Astrocyte (in vitro differentiated cells and primary cell): ENCODE data around the gene RGS9.

Source experiments
- EZH2 ChIP-seq: IDR thresholded peaks from 2 replicates; pipeline ENCODE4 v1.6.1; 2012; ENCODE audit warnings: mild to moderate bottlenecking, low read length, inconsistent platforms; ENCODE audit not compliant: insufficient read depth
- TF ChIP-seq, protein P1 (sequence below): IDR thresholded peaks from 2 replicates; pipeline ENCODE4 v1.5.1; 2011; ENCODE audit warnings: low read depth, mild to moderate bottlenecking, inconsistent platforms, low read length, moderate library complexity; ENCODE audit not compliant: insufficient read depth

DNA sequence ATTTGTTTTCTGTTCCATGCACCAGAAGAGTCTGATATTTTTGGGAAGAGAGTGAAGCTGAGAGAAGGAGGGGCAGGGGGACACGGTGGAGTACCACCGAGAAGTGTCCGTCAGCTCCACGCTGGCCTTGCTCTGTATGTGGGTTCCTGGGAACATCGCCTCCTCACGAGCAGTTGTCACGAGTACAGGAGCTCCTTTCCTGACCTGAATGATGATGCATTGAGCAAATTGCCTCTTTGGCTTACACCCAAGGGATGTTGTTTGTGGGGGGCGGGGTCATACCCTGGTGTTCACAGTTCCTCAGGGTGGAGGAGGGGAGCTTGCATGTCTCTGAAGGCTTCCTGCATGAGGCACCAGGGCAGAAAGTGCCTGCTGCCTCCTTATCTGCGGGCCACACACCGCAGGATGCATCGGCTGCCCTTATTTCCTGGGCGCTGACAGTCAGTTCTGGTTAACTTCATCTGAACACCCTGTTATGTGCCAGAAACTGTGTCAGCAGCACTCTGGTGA, 36.2 kb downstream of the RGS9 start:
- TF ChIP-seq, protein P1, sequence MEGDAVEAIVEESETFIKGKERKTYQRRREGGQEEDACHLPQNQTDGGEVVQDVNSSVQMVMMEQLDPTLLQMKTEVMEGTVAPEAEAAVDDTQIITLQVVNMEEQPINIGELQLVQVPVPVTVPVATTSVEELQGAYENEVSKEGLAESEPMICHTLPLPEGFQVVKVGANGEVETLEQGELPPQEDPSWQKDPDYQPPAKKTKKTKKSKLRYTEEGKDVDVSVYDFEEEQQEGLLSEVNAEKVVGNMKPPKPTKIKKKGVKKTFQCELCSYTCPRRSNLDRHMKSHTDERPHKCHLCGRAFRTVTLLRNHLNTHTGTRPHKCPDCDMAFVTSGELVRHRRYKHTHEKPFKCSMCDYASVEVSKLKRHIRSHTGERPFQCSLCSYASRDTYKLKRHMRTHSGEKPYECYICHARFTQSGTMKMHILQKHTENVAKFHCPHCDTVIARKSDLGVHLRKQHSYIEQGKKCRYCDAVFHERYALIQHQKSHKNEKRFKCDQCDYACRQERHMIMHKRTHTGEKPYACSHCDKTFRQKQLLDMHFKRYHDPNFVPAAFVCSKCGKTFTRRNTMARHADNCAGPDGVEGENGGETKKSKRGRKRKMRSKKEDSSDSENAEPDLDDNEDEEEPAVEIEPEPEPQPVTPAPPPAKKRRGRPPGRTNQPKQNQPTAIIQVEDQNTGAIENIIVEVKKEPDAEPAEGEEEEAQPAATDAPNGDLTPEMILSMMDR, result no peak
- TF ChIP-seq EZH2, result no peak
